HG02798 (cell line): ENCODE results near the gene KAZN.

ENCODE experiments used
- ATAC-seq: cut with Tn5 transposase; IDR thresholded peaks from one replicate; pipeline ENCODE4 v1.9.1; 2021; ENCODE audit warnings: mild to moderate bottlenecking; ENCODE audit not compliant: unreplicated experiment, poor library complexity

KAZN gene

GRCh38 chr1:14759042-14759818 lies 160.7 kb downstream of the KAZN start:
- ATAC-seq = no peak

GRCh38 chr1:14759843-14760242 lies 161.4 kb downstream of the KAZN start:
- no peak for ATAC-seq

GRCh38 chr1:14760780-14761179 lies 162.3 kb downstream of the KAZN start:
- ATAC-seq = no peak

GRCh38 chr1:14761291-14762153 lies 163.0 kb downstream of the KAZN start:
- ATAC-seq = no peak

- no peak for ATAC-seq
These were observed 165.5 kb downstream of the KAZN start for GRCh38 chr1:14763977-14764376.

GRCh38 chr1:14765773-14766172 lies 167.3 kb downstream of the KAZN start:
- ATAC-seq = no peak

GRCh38 chr1:14767075-14767474 lies 168.6 kb downstream of the KAZN start:
- ATAC-seq = no peak

- no peak for ATAC-seq
These were observed 170.3 kb downstream of the KAZN start for GRCh38 chr1:14768582-14769304.

GRCh38 chr1:14769486-14770274 lies 171.2 kb downstream of the KAZN start:
- no peak for ATAC-seq

- no peak for ATAC-seq
These were observed 175.0 kb downstream of the KAZN start for GRCh38 chr1:14773396-14774025.

- no peak for ATAC-seq
These were observed 175.7 kb downstream of the KAZN start for GRCh38 chr1:14774225-14774624.

GRCh38 chr1:14774988-14775387 lies 176.5 kb downstream of the KAZN start:
- no peak for ATAC-seq

- no peak for ATAC-seq
These were observed 176.9 kb downstream of the KAZN start for GRCh38 chr1:14775434-14775833.

- ATAC-seq = no peak
These were observed 179.3 kb downstream of the KAZN start for GRCh38 chr1:14777516-14778506.

- no peak for ATAC-seq
These were observed 180.0 kb downstream of the KAZN start for GRCh38 chr1:14778541-14778897.

GRCh38 chr1:14778898-14779865 lies 180.7 kb downstream of the KAZN start:
- no peak for ATAC-seq

- no peak for ATAC-seq
These were observed 181.8 kb downstream of the KAZN start for GRCh38 chr1:14780271-14780670.
